Measurements from ENCODE around the gene CACNB1. TPM values are rescaled to one million over a fixed set of nuclear protein-coding genes. Genes with fewer than 3 reads are reported as not detected.

CACNB1 gene
- total and polyA plus RNA-seq, 2 of the 4 experiments (the other 2 are of a cell fraction): 2.5 to 8.6 TPM

DNA sequence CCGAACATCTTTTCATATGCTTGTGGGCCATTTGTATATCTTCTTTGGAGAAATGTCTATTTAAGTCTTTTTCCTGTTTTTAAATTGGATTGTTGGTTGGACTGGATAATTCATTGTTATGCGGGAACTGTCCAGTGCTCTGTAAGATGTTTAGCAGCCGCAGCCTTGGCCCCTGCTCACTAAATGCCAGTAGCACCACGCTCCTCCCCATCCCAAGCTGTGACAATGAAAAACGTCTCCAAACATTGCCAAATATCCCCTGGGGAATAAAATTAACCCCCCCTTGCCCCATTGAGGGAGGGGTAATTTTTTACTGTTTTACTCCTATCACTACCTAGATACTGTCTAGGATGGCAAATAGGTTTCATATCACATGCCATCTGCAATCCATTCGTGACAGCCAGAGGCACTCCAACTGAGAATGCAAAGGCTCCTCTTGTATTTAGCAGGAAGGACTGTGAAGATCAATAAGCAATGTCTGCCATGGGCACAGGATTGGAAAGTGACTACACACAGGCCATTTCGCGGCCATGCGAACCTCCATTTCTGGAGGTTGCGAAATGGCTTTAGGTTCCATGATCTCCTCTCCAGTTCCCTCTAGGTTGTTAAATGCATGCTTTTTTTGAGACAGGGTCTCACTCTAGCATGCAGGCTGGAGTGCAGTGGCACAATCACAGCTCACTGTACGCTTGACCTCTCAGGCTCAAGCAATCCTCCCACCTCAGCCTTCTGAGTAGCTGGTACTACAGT is 55.4 kb downstream of the CACNB1 start:
- BruUV-seq (replicated peaks): no TSS peak
- H3K79me1 ChIP-seq (ENCODE audit: low read depth in 1 of 2, low read length in 2 of 2): no peaks in the 10 kb centered on the region
- peak overlapping the region; percentile 13; the same call in 1 of the 2 replicates for H2AK5ac ChIP-seq (ENCODE audit: low read depth, low read length)
- no peak overlapping the region for H3K23ac ChIP-seq (ENCODE audit: low read depth, low read length)
- H4K8ac ChIP-seq (ENCODE audit: low read depth in 2 of 2, low read length in 2 of 2): no peak overlapping the region
- no peak overlapping the region for H2AFZ ChIP-seq (replicated peaks; ENCODE audit: low read length, poor library complexity)
- in situ Hi-C loops (cut with MboI; ENCODE audit: low sequenced_read_pairs): no loop called here
- H3K56ac ChIP-seq (ENCODE audit: extremely low read depth, insufficient read depth, low read length): no peak overlapping the region
- dilution Hi-C loops (cut with HindIII; ENCODE audit: low sequenced_read_pairs, unreplicated experiment): no loop called here
- no peak overlapping the region for H3K4me2 ChIP-seq (ENCODE audit: low read depth, low read length)
- no peak overlapping the region for H3K18ac ChIP-seq (ENCODE audit: low read depth, low read length)
- H3K9me1 ChIP-seq (ENCODE audit: insufficient read depth, low read length): peaks cover 18% of the 10 kb centered on the region
- H4K20me1 ChIP-seq (ENCODE audit: insufficient read depth, low read length): no peaks in the 10 kb centered on the region
- H3K9me3 ChIP-seq (ENCODE audit: control insufficient read depth, insufficient read depth, low read length): no peaks in the 10 kb centered on the region
- no peak overlapping the region for H3K9ac ChIP-seq (ENCODE audit: low read depth, low read length)
- no peak overlapping the region for H3K4me3 ChIP-seq (ENCODE audit: insufficient read depth, low read depth, low read length)
- POLR2A ChIA-PET (ENCODE audit: unreplicated experiment): no interaction called here
- no peak overlapping the region for H2BK5ac ChIP-seq (ENCODE audit: low read depth, low read length, poor library complexity, severe bottlenecking)
- CTCF ChIA-PET: no interaction called here
- H3K14ac ChIP-seq (replicated peaks; ENCODE audit: low read depth, low read length): no peak overlapping the region
- H2BK20ac ChIP-seq (ENCODE audit: low read depth, low read length): no peak overlapping the region
- no peak overlapping the region for H4K91ac ChIP-seq (ENCODE audit: insufficient read depth, low read depth, low read length)
- H2BK15ac ChIP-seq (ENCODE audit: low read depth, low read length): no peak overlapping the region
- H3K4ac ChIP-seq (ENCODE audit: low read depth, low read length): no peak overlapping the region
- H4K5ac ChIP-seq (ENCODE audit: low read depth, low read length): no peak overlapping the region
- H2AK9ac ChIP-seq (replicated peaks; ENCODE audit: low read depth, low read length, poor library complexity): no peak overlapping the region
- DNase-seq: no peak
- no peaks in the 10 kb centered on the region for H3K27me3 ChIP-seq (ENCODE audit: control insufficient read depth, insufficient read depth, low read length)
- intact Hi-C loops (cut with micrococcal nuclease): no loop called here
- H3K36me3 ChIP-seq (ENCODE audit: control insufficient read depth, insufficient read depth, low read length): no peaks in the 10 kb centered on the region
- H3K27ac ChIP-seq (ENCODE audit: insufficient read depth, low read length): no peak overlapping the region
- TF ChIP-seq CEBPB (IDR thresholded peaks at IDR 0.05; ENCODE audit: low read depth, low read length): peak; percentile 68; the same call in 1 of the 2 replicates
- no peak for TF ChIP-seq MXI1 (IDR thresholded peaks at IDR 0.05; ENCODE audit: borderline replicate concordance, low read depth, low read length)
- H3K4me1 ChIP-seq (ENCODE audit: control insufficient read depth, insufficient read depth, low read length): peaks cover 15% of the 10 kb centered on the region
- H2BK120ac ChIP-seq (ENCODE audit: low read depth, low read length): no peak overlapping the region; the same call in 1 of the 2 replicates
- no peak for ATAC-seq (ENCODE audit: low read depth)
- WGBS, 2 experiments (ENCODE audit: extremely low coverage in 2 of 2, insufficient read length in 1 of 2): 100% methylated on average over 4 of the region's 11 CpGs; no CpG with 5 or more reads in 1 of the 2 experiments

All from IMR-90 (cell line).